SU-DHL-6 (cell line): Measurements from ENCODE around the gene HIPK2.

Source experiments
- EZH2phosphoT487 ChIP-seq: fragments of 200-600 bp; sonication (generic), shearing (Covaris generic); conservative IDR thresholded peaks from 2 replicates; pipeline ENCODE4 v1.6.1; 2018; ENCODE audit warnings: mild to moderate bottlenecking, antibody characterized with exemption, low read length, moderate library complexity, mixed read lengths
- TF ChIP-seq, protein P1 (sequence below): fragments of 200-600 bp; sonication (generic); IDR thresholded peaks from one replicate; pipeline ENCODE4 v1.5.1; 2017; ENCODE audit warnings: antibody characterized with exemption, mild to moderate bottlenecking, low read length, moderate library complexity; ENCODE audit not compliant: insufficient read depth, poor library complexity, severe bottlenecking

DNA sequence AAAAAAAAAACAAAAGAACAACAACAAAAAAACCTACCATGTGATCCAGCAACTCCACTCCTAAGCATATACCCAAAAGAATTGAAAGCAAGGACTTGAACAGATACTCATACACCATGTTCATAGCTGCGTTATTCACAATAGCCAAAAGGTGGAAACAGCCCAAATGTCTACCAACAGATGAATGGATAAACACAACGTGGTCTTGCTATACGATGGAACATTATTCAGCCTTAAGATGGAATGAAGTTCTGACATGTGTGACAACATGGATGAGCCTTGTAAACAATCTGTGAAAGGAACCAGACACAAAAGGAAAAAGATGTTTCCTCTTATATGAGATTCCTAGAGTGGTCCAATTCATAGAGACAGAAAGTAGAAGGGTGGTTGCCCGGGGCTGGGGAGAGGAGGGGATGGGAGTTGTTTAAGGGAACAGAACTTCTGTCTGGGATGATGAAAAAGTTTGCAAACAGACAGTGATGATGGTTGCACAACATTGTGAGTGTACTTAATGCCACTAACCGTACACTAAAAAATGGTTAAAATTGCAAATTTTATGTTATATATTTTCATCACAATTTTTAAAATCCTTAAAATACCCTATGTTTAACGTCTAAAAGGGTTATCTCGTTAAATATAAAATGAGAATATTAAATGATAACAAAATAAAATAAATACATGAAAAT lies 242.7 kb downstream of the HIPK2 start:
- TF ChIP-seq, protein P1, sequence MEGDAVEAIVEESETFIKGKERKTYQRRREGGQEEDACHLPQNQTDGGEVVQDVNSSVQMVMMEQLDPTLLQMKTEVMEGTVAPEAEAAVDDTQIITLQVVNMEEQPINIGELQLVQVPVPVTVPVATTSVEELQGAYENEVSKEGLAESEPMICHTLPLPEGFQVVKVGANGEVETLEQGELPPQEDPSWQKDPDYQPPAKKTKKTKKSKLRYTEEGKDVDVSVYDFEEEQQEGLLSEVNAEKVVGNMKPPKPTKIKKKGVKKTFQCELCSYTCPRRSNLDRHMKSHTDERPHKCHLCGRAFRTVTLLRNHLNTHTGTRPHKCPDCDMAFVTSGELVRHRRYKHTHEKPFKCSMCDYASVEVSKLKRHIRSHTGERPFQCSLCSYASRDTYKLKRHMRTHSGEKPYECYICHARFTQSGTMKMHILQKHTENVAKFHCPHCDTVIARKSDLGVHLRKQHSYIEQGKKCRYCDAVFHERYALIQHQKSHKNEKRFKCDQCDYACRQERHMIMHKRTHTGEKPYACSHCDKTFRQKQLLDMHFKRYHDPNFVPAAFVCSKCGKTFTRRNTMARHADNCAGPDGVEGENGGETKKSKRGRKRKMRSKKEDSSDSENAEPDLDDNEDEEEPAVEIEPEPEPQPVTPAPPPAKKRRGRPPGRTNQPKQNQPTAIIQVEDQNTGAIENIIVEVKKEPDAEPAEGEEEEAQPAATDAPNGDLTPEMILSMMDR, result no peak
- no peak for TF ChIP-seq EZH2phosphoT487
